OCI-LY7 (cell line): ENCODE data around the gene GTPBP10.
"Not testable (repeated sequence)": the region's sequence is repeated elsewhere in the genome, so short reads cannot be mapped to it uniquely, and the experiment has no call there.

Experiments used
- CTCF ChIP-seq: fragments of 200-600 bp; sonication (generic); conservative IDR thresholded peaks from 2 replicates; pipeline ENCODE4 v1.5.1; 2014; ENCODE audit warnings: mild to moderate bottlenecking, antibody characterized with exemption, low read length, moderate library complexity, mixed read lengths
- EZH2phosphoT487 ChIP-seq: fragments of 200-600 bp; sonication (generic); IDR thresholded peaks from 2 replicates; pipeline ENCODE4 v1.6.1; 2018; ENCODE audit warnings: low read depth, borderline replicate concordance, mild to moderate bottlenecking, mixed run types, antibody characterized with exemption, low read length, moderate library complexity, mixed read lengths

GRCh38 chr7:90334926-90335325 lies 11.6 kb upstream of the GTPBP10 start:
- not testable (repeated sequence) for TF ChIP-seq CTCF, EZH2phosphoT487
